HG03064 (cell line): ENCODE results near the gene OMD.
"Not testable (repeated sequence)": the region's sequence is repeated elsewhere in the genome, so short reads cannot be mapped to it uniquely, and the experiment has no call there.

Experiments used
- ATAC-seq: cut with Tn5 transposase; IDR thresholded peaks from one replicate; pipeline ENCODE4 v1.9.1; 2021; ENCODE audit warnings: low read depth; ENCODE audit not compliant: unreplicated experiment

OMD gene

GRCh38 chr9:92414566-92414965, 9.7 kb downstream of the OMD start:
- ATAC-seq = no peak

DNA sequence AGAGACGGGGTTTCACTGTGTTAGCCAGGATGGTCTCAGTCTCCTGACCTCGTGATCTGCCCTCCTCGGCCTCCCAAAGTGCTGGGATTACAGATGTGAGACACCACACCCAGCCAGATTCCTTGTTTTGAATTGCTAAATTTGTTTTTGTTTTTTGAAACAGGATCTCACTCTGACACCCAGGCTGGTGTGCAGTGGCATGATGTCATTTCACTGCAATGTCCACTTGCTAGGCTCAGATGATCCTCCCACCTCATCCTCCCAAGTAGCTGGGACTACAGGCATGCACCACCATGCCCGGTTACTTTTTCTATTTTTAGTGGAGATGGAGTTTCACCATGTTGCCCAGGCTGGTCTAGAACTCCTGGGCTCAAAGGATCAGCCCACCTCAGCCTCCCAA, 13.1 kb downstream of the OMD start:
- ATAC-seq = not testable (repeated sequence)

DNA sequence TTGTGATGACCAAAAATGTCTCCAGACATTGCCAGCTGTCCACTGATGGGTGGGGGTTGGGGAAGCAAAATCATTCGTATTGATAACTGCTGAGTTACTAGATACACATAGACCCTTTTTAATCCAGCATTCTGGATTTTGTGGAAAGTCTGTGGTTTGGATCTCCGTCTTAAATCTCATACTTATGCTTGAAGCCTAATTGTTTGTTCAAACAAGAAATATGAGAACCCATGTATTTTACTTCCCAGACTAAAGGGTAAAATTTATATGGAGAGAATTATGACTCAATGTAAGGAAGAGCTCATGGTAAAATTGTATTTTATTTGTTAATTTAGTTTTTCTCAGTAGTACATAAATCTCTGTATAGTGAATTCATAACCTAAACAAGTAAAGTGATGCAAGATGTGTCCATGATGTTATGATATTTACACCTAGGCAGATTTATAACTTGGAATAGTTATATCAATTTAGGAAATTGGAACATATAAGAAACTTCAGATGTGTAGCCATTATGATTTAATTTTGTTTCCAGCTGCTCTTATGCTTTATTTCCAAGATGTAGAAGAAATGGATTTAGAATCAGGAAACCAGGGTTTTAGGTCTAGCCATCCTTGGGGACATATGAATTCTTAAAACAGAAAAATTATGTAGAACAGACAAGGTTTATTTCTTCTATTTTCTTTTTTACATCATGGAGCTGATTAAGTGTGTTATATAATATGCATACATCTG, 15.4 kb downstream of the OMD start:
- no peak for ATAC-seq

- ATAC-seq = no peak
Observed at GRCh38 chr9:92407818-92408217, 16.5 kb downstream of the OMD start.

DNA sequence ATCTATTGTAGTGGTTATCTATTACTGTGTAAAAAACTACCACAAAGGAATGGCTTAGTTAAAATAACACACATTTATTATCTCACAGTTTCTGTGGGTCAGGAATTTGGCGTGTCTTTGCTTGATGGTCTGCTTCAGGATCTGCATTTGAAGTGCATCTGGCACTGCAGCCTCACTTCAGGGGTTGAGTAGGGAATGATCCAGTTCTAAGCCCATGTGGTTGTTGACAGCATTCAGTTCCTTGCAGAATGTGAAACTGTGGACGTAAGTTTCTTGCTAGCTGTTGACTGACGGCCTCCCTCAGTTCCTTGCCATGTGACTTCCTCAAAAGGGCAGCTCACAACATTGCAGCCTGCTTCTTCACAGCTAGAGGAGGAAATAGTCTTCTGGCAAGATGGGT, 17.8 kb downstream of the OMD start:
- no peak for ATAC-seq

GRCh38 chr9:92405818-92406217, 18.5 kb downstream of the OMD start:
- no peak for ATAC-seq

GRCh38 chr9:92404042-92404836, 20.0 kb downstream of the OMD start, which contains the start of gene OGN:
OGN (minus strand) TSS chr9:92404578; CDS start chr9:92403407, 1,171 bp downstream.
- ATAC-seq = no peak

GRCh38 chr9:92402826-92403745, 21.2 kb downstream of the OMD start:
- ATAC-seq = no peak

GRCh38 chr9:92402360-92402759, 21.9 kb downstream of the OMD start:
- no peak for ATAC-seq

DNA sequence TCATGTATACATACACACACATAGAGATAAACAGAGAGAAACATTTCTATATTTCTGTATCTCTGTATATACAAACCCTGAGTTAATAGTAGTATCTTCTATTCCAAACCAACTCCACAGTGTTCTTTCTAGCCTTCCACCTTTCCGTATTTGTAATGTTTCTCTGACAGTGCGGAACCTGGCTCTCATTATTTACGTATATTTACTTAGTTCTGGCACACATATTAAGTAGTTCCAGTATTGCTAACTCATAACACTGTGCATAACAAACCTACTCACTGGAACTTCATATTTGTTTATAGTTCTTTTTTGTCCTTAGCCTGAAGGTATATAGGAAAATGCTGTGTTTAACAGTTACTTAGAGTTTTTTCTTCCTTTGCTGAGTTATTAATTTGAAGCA, 26.4 kb downstream of the OMD start:
- no peak for ATAC-seq

DNA sequence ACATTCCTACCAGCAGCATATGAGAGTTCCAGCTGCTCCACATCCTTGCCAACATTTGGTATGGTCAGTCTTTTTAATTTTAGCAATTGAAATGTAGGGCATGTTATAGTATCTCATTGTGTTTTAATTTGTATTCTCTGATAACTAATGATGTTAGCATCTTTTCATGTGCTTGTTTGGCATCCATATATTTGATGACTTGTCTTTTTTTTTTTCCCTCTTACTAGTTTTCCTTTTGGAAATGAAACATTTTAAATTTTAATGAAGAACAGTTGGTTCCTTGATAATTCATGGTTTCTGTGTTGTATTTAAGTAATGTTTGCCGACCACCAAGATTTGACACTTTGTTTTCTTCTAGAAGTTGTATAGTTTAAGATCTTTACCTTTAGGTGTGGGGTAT, 28.7 kb downstream of the OMD start:
- ATAC-seq = no peak

DNA sequence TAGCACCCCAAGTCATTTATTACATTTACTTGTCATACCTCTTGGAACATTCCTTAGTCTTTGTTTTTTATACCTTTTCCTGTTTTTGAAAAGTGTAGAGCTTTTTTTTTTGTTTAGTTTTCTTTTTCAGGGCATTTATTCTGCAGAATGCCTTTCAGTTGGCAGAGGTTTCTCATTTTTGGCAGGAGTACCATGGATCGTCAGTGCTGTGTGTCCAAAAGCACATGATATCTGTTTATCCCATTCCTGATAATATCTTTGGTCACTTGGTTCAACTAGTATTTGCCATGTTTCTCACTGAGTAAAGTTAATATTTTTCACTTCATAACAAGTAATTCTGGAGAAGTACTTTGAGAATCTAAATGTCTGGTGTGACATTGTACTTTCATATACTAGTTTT, 30.6 kb downstream of the OMD start:
- no peak for ATAC-seq

DNA sequence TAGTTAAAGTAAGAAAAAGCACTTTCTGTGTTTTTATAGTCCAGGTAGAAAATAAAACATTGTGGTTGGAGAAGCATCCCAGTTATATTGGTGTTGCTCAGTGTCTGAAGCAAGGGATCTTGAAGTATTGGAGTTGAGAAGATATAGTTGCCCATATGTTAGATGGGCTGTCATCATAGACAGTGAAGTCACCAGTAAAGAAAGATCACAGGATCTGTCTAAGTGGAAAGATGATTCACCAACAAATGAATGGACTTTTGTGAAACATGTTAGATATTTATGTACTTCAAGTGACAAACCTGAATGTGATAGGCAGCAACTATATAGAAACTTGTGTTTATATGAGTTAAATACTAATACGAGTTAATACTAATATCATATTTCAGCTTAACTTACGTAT, 31.6 kb downstream of the OMD start:
- ATAC-seq = no peak

GRCh38 chr9:92385953-92386352, 38.3 kb downstream of the OMD start:
- no peak for ATAC-seq

- no peak for ATAC-seq
Observed at GRCh38 chr9:92385477-92385876, 38.8 kb downstream of the OMD start.

GRCh38 chr9:92385001-92385400, 39.3 kb downstream of the OMD start:
- ATAC-seq = no peak

DNA sequence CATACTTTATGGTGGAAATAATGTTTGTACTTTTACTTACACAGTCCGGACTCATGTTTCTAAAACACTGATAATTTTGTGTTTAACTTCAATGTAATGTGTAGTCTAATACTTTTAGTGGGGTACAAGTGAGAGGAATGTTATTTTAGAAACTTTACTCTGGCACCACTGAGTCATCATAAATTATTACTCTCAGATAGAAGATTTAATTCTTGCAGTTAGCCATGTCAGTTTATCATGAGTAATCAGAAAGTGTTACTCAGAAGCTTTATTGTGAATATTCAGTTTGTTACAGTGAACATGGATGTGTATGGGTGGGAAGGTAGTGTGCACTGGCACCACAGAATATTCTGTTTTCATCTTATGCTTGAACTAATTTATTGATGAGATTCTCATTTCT, 39.9 kb downstream of the OMD start:
- ATAC-seq = no peak

GRCh38 chr9:92381775-92382174, 42.5 kb downstream of the OMD start:
- no peak for ATAC-seq

GRCh38 chr9:92380603-92381002, 43.7 kb downstream of the OMD start:
- ATAC-seq = no peak

GRCh38 chr9:92378865-92379560, 45.3 kb downstream of the OMD start:
- no peak for ATAC-seq
